SHP77 treated with DMSO at 0.1 percent for 48 hours (cell line): ENCODE results near the gene THUMPD3.

Experiments used
- DNase-seq: peaks from one replicate; lab custom pipeline; 2025; lab: John Stamatoyannopoulos, UW

Gene THUMPD3

GRCh38 chr3:9422712-9423424 is 60.0 kb downstream of the THUMPD3 start:
- peak; percentile 95 for DNase-seq

DNA sequence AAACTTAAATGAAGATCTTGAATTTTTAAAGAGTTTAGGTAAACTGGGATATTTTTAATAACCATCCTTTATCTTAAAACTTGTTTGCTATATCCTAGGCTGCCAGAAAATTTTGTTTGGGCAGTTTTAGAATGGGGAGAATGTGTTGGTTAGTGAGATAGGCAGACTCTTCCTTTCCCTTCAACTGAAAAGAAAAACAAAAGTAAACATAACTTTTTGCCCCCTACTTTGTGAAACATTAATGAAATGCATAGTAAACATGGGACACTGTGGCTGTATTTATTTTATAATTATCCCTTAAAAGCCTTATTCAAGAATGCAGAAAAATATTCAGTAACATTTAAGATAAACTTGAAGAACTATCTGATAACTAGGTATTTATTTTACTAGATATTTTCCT is 65.6 kb downstream of the THUMPD3 start:
- no peak for DNase-seq

DNA sequence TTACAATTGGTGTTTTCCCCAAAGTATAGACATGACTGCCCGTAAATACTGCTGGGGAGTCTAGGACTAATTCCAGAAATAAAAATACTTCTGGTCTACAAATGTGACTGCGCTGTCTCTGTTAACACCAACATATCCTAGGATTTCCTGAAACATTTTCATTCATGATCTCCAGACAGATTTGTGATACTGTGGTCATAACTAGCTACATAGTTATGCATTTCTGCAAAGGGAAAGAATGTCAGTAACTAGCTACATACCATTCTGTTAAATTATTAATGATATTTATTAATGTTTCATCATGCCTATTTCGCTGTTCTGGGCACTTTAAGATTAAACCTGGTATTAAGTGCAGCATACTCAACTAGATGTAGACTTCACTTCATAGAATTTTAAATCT is 67.9 kb downstream of the THUMPD3 start:
- no peak for DNase-seq

GRCh38 chr3:9433627-9434521 is 71.0 kb downstream of the THUMPD3 start:
- DNase-seq, result no peak

GRCh38 chr3:9435316-9435715 is 72.5 kb downstream of the THUMPD3 start:
- no peak for DNase-seq
